ENCODE measurements around the gene STX17.

DNA sequence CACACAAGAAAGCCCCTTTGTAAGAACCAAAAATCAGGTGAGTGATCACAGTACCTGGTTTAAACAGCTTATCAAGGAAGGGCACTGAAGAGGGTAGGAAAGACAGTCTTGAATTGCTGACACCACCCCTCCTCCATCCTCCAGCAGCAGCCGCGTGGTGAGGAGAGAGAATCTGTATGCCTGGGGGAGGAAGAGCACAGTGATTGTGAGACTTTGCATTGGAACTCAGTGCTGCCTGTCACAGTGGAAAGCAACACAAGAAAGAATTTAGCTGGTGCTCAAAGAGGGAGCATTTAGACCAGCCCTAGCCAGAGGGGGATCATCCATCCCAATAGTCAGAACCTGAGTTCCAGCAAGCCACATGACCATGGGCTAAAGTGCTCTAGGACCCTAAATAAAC, 11.6 kb upstream of the STX17 start:
- TF ChIP-seq, protein P1, sequence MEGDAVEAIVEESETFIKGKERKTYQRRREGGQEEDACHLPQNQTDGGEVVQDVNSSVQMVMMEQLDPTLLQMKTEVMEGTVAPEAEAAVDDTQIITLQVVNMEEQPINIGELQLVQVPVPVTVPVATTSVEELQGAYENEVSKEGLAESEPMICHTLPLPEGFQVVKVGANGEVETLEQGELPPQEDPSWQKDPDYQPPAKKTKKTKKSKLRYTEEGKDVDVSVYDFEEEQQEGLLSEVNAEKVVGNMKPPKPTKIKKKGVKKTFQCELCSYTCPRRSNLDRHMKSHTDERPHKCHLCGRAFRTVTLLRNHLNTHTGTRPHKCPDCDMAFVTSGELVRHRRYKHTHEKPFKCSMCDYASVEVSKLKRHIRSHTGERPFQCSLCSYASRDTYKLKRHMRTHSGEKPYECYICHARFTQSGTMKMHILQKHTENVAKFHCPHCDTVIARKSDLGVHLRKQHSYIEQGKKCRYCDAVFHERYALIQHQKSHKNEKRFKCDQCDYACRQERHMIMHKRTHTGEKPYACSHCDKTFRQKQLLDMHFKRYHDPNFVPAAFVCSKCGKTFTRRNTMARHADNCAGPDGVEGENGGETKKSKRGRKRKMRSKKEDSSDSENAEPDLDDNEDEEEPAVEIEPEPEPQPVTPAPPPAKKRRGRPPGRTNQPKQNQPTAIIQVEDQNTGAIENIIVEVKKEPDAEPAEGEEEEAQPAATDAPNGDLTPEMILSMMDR (IDR thresholded peaks at IDR 0.05) = no peak
- TF ChIP-seq POLR2A (IDR thresholded peaks at IDR 0.05) = no peak

Measured in thyroid gland (tissue), 4 donors.